H9 (cell line): ENCODE data around the gene LDB3. TPM values are rescaled to one million over a fixed set of nuclear protein-coding genes. Genes with fewer than 3 reads are reported as not detected.

Experiments
- DNase-seq: peaks from one replicate; pipeline ENCODE4 v3.0.0-alpha.2; 2017
- H2AFZ ChIP-seq: one replicate; pipeline ENCODE4 v1.6.1; 2013; ENCODE audit warnings: mild to moderate bottlenecking, low read length, control low read depth, moderate library complexity
- H2AK5ac ChIP-seq: 2 replicates; pipeline ENCODE4 v1.6.1; 2013; ENCODE audit warnings: low read length, control low read depth, mixed read lengths; ENCODE audit not compliant: insufficient read length
- H2BK120ac ChIP-seq: one replicate; pipeline ENCODE4 v1.6.1; 2013; ENCODE audit warnings: low read depth, mild to moderate bottlenecking, low read length, control low read depth, inconsistent platforms; ENCODE audit not compliant: poor library complexity, severe bottlenecking
- H2BK12ac ChIP-seq: 2 replicates; pipeline ENCODE4 v1.6.1; 2013; ENCODE audit warnings: low read length, control low read depth, mixed read lengths, low read depth; ENCODE audit not compliant: insufficient read length
- H2BK15ac ChIP-seq: 2 replicates; pipeline ENCODE4 v1.6.1; 2013; ENCODE audit warnings: low read depth, low read length, control low read depth
- H2BK20ac ChIP-seq: one replicate; pipeline ENCODE4 v1.6.1; 2013; ENCODE audit warnings: low read depth, mild to moderate bottlenecking, low read length, control low read depth, inconsistent platforms; ENCODE audit not compliant: poor library complexity, severe bottlenecking
- H2BK5ac ChIP-seq: 2 replicates; pipeline ENCODE4 v1.6.1; 2013; ENCODE audit warnings: low read length, control low read depth, mixed read lengths; ENCODE audit not compliant: insufficient read length
- H3K14ac ChIP-seq: 2 replicates; pipeline ENCODE4 v1.6.1; 2013; ENCODE audit warnings: low read length, control low read depth; ENCODE audit not compliant: insufficient read depth
- H3K18ac ChIP-seq: 2 replicates; pipeline ENCODE4 v1.6.1; 2013; ENCODE audit warnings: low read depth, mild to moderate bottlenecking, mixed read lengths, low read length, control low read depth; ENCODE audit not compliant: insufficient read length
- H3K23ac ChIP-seq: 2 replicates; pipeline ENCODE4 v1.6.1; 2013; ENCODE audit warnings: low read length, control low read depth, mixed read lengths, low read depth; ENCODE audit not compliant: insufficient read length
- H3K23me2 ChIP-seq: 2 replicates; pipeline ENCODE4 v1.6.1; 2013; ENCODE audit warnings: low read depth, mild to moderate bottlenecking, mixed read lengths, low read length, control low read depth; ENCODE audit not compliant: insufficient read length, poor library complexity, severe bottlenecking
- H3K27ac ChIP-seq: 2 replicates; pipeline ENCODE4 v1.5.1; 2013; ENCODE audit warnings: low read length, control low read depth, mixed read lengths, low read depth; ENCODE audit not compliant: insufficient read length
- H3K27me3 ChIP-seq: 2 replicates; pipeline ENCODE4 v1.6.1; 2013; ENCODE audit warnings: low read length, control low read depth, inconsistent platforms; ENCODE audit not compliant: insufficient read depth
- H3K4ac ChIP-seq: 2 replicates; pipeline ENCODE4 v1.6.1; 2013; ENCODE audit warnings: low read depth, mild to moderate bottlenecking, control low read depth, inconsistent platforms, low read length, moderate library complexity
- H3K4me1 ChIP-seq: 2 replicates; pipeline ENCODE4 v1.6.1; 2013; ENCODE audit warnings: low read length, control low read depth, inconsistent platforms; ENCODE audit not compliant: insufficient read depth
- H3K4me2 ChIP-seq: 2 replicates; pipeline ENCODE4 v1.6.1; 2013; ENCODE audit warnings: low read length, control low read depth, mixed read lengths; ENCODE audit not compliant: insufficient read length, insufficient read depth
- H3K56ac ChIP-seq: 2 replicates; pipeline ENCODE4 v1.6.1; 2013; ENCODE audit warnings: low read depth, mild to moderate bottlenecking, mixed read lengths, low read length, control low read depth; ENCODE audit not compliant: insufficient read length
- H3K79me1 ChIP-seq: 2 replicates; pipeline ENCODE4 v1.6.1; 2013; ENCODE audit warnings: low read depth, mild to moderate bottlenecking, moderate library complexity, low read length, control low read depth, inconsistent platforms; ENCODE audit not compliant: insufficient read depth, poor library complexity, severe bottlenecking
- H3K79me2 ChIP-seq: 2 replicates; pipeline ENCODE4 v1.6.1; 2013; ENCODE audit warnings: low read length, control low read depth, inconsistent platforms; ENCODE audit not compliant: insufficient read depth
- H3K9ac ChIP-seq: 2 replicates; pipeline ENCODE4 v1.6.1; 2013; ENCODE audit warnings: low read length, control low read depth, mixed read lengths; ENCODE audit not compliant: insufficient read length; ENCODE audit errors: extremely low read depth
- H3K9me3 ChIP-seq: one replicate; pipeline ENCODE4 v1.6.1; 2013; ENCODE audit warnings: low read depth, low read length, inconsistent platforms; ENCODE audit not compliant: control insufficient read depth
- H3T11ph ChIP-seq: one replicate; pipeline ENCODE4 v1.6.1; 2013; ENCODE audit warnings: mild to moderate bottlenecking, low read length, control low read depth, inconsistent platforms
- H4K20me1 ChIP-seq: one replicate; pipeline ENCODE4 v1.6.1; 2013; ENCODE audit not compliant: control insufficient read depth, insufficient read length, insufficient read depth
- H4K5ac ChIP-seq: 2 replicates; pipeline ENCODE4 v1.6.1; 2013; ENCODE audit warnings: low read depth, mild to moderate bottlenecking, mixed read lengths, low read length, control low read depth; ENCODE audit not compliant: insufficient read length
- H4K8ac ChIP-seq: replicated peaks from 2 replicates; pipeline ENCODE4 v1.6.1; 2013; ENCODE audit warnings: low read length, control low read depth, mixed read lengths, low read depth; ENCODE audit not compliant: insufficient read length
- H4K91ac ChIP-seq: 2 replicates; pipeline ENCODE4 v1.6.1; 2013; ENCODE audit warnings: low read depth, mild to moderate bottlenecking, moderate library complexity, mixed read lengths, low read length, control low read depth; ENCODE audit not compliant: insufficient read length
- H3K27ac Mint-ChIP-seq, 3 experiments: 2 replicates in 2 of 3; 3 replicates in 1 of 3; pipeline ENCODE4 v1.8.0; 2020 to 2021; ENCODE audit warnings: mixed read lengths in 3 of 3, mild to moderate bottlenecking in 1 of 3, moderate library complexity in 1 of 3
- H3K27me3 Mint-ChIP-seq: 2 replicates; pipeline ENCODE4 v1.8.0; 2021; ENCODE audit warnings: low read depth, mild to moderate bottlenecking, moderate library complexity, mixed read lengths
- H3K36me3 Mint-ChIP-seq, 3 experiments: 2 replicates in 2 of 3; 3 replicates in 1 of 3; pipeline ENCODE4 v1.8.0; 2020 to 2021; ENCODE audit warnings: low read depth in 3 of 3, mixed read lengths in 3 of 3; ENCODE audit not compliant: insufficient read depth in 1 of 3
- H3K4me1 Mint-ChIP-seq, 2 experiments: 2 replicates each; pipeline ENCODE4 v1.8.0; 2020; ENCODE audit warnings: mixed read lengths in 2 of 2
- H3K4me3 Mint-ChIP-seq, 2 experiments: 2 replicates in 1 of 2; 3 replicates in 1 of 2; pipeline ENCODE4 v1.8.0; 2020 to 2021; ENCODE audit warnings: mild to moderate bottlenecking in 2 of 2, mixed read lengths in 2 of 2, moderate library complexity in 1 of 2
- H3K9me3 Mint-ChIP-seq, 2 experiments: 2 replicates in 1 of 2; 3 replicates in 1 of 2; pipeline ENCODE4 v1.8.0; 2020; ENCODE audit warnings: mild to moderate bottlenecking in 2 of 2, mixed read lengths in 2 of 2, moderate library complexity in 1 of 2
- WGBS: extraction: QIAGEN DNeasy Blood & Tissue Kit; methylation state at CpG from one replicate; pipeline ENCODE4 v1.1.7; 2013; ENCODE audit warnings: missing lambda C conversion rate, low lambda C conversion rate, mixed read lengths; ENCODE audit not compliant: insufficient read length; ENCODE audit errors: extremely low coverage; 5-methylcytosine and 5-hydroxymethylcytosine counted together
- total RNA-seq: library from RNA; stranded (reverse); gene quantifications from 2 replicates; pipeline ENCODE4 v1.2.1, GENCODE V29; 2021
- TF ChIP-seq, protein P1 (sequence below): fragments of 200-600 bp; sonication (generic); conservative IDR thresholded peaks from 3 replicates; pipeline ENCODE4 v1.8.0; 2021; ENCODE audit warnings: antibody characterized with exemption, mild to moderate bottlenecking

LDB3 gene
- total RNA-seq, 1 experiment from 2014 or later, result 0.17 TPM

DNA sequence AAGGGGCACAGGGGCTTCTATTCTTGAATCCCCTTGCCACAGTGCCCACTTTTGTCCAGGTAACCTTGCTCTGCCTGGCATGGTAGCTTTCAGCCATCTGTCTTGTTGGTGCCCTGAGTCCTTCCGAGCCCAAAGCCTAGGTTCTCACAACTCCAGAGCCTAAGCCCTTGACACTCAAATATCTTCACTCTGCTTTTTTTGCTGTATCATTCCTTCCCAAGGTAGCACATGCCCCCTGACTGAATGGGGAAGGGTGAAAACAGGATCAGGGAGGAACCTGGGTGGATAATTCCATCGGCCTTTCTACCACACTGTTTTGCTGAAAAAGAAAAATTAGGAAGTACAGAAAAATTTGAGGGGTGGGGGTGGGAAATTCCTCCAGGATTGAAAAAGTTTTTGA is 37.6 kb downstream of the LDB3 start:
- Histone ChIP-seq H3K9ac (no peak overlapping the region), H2AK5ac (no peak overlapping the region), H3K27me3 (no peaks in the 10 kb centered on the region), H3K18ac (no peak overlapping the region), H3K27ac (no peak overlapping the region), H3K79me2 (no peaks in the 10 kb centered on the region), H3T11ph (no peak overlapping the region), H3K14ac (no peak overlapping the region), H3K56ac (no peak overlapping the region), H2BK12ac (no peak overlapping the region), H4K20me1 (no peaks in the 10 kb centered on the region), H3K9me3 (no peaks in the 10 kb centered on the region), H2BK20ac (no peak overlapping the region), H3K79me1 (no peaks in the 10 kb centered on the region), H3K4me1 (no peaks in the 10 kb centered on the region; the same call in 1 of the 2 replicates), H3K4ac (no peak overlapping the region), H4K91ac (no peak overlapping the region), H4K5ac (no peak overlapping the region), H3K23ac (no peak overlapping the region), H4K8ac (no peak overlapping the region), H3K4me2 (no peak overlapping the region), H2BK5ac (no peak overlapping the region), H2BK15ac (no peak overlapping the region), H2AFZ (no peak overlapping the region), H3K23me2 (no peaks in the 10 kb centered on the region), H2BK120ac (no peak overlapping the region)
- no peaks in the 10 kb centered on the region for H3K27me3 Mint-ChIP-seq
- H3K36me3 Mint-ChIP-seq, result no peaks in the 10 kb centered on the region
- peaks cover 34 to 35% of the 10 kb centered on the region in 2 experiments for H3K4me1 Mint-ChIP-seq
- H3K4me3 Mint-ChIP-seq, result no peak overlapping the region
- DNase-seq, result no peak
- WGBS, result no CpG with 5 or more reads among the region's 2 CpGs
- TF ChIP-seq, protein P1, sequence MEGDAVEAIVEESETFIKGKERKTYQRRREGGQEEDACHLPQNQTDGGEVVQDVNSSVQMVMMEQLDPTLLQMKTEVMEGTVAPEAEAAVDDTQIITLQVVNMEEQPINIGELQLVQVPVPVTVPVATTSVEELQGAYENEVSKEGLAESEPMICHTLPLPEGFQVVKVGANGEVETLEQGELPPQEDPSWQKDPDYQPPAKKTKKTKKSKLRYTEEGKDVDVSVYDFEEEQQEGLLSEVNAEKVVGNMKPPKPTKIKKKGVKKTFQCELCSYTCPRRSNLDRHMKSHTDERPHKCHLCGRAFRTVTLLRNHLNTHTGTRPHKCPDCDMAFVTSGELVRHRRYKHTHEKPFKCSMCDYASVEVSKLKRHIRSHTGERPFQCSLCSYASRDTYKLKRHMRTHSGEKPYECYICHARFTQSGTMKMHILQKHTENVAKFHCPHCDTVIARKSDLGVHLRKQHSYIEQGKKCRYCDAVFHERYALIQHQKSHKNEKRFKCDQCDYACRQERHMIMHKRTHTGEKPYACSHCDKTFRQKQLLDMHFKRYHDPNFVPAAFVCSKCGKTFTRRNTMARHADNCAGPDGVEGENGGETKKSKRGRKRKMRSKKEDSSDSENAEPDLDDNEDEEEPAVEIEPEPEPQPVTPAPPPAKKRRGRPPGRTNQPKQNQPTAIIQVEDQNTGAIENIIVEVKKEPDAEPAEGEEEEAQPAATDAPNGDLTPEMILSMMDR, result no peak
- no peak overlapping the region; a peak in 2 of 7 replicates for H3K27ac Mint-ChIP-seq
- no peaks in the 10 kb centered on the region; a peak in 2 of 5 replicates for H3K9me3 Mint-ChIP-seq
